Anterior cingulate cortex (tissue), 58 donors: ENCODE data around the gene CSF1.
"Not testable (repeated sequence)": the region's sequence is repeated elsewhere in the genome, so short reads cannot be mapped to it uniquely, and the experiment has no call there.

Experiments
- DNase-seq, 58 donors: peaks; one replicate each; lab custom pipeline; 2025; lab: John Stamatoyannopoulos, UW

CSF1 gene

DNA sequence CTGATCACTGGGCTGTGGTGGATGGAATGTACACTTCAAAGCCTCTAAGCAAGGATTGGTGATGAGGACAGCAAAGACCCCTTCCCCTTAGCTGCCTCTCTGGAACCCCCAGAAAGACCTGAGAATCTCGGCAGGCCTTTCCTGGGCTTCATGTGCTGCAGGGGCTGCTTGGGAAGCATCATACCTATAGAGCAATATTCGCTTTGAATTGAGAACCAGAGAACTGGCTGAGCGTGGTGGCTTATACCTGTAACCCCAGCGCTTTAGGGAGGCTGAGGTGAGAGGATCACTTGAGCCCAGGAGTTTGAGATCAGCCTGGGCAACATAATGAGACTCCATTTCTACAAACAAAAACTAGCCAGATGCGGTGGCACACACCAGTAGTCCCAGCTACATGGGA is 22.0 kb downstream of the CSF1 start:
- no peak for DNase-seq

DNA sequence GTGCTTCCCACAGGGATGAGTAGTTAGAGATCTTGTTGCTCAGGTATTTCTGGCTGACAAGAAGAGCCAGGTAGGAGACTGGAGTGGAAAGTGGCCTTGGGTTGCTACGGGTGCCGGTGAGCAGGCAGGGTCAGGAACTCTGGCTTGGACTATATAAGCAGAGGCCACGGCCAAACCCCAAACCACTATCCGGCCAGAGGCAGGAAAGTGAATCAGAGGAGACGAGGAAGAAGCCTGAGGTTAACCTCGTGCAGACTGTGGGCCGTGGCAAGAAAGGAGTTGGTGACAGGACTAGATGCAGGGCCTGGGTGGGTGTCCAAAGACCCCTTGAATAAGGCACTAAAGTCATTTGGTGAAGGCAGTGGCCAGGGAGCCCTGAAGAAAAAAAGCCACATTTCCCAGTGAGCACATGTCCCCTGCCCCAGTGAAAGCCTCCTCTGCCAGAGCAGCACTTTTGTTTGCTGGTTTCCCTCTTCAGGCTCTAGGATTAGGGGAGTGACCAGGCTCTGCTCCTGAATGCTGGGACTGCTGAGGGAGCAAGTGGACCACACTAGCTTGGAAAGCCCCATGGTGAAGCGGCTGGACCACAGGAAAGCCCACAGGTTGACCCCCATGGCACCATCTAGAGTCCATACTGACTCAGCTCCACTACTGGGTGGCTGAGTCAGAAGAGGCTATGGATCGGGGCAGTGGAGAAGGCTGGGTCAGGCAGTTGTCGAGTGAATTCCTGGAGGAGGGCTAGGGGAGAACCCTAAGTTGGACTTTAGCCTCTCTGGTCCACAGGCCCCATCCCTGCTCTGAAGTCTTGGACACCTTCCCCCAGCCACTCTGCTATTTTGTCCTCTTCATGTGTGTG is 23.4 kb downstream of the CSF1 start:
- DNase-seq: no peak

DNA sequence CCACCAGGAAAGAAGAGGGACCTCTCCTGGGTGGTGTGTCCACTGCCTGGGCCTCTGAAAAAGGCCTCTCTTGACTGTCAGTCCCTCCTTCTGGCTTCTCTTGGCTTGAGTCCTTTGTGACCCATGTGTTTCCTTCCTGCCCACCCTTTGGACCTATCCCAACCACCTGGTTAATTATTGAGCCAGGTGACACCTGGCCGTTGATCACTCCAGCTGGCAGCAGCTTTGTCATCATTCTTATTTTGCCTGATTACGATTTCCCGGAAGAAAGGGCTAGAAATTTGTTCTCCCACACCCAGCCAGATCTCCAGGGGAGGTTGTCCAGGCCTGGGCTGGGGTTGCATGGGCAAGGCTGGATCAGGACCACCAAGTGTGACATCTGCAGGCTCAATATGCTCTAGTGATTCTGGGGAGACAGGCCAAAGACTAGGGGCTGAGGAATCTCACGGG is 24.8 kb downstream of the CSF1 start:
- DNase-seq: no peak

DNA sequence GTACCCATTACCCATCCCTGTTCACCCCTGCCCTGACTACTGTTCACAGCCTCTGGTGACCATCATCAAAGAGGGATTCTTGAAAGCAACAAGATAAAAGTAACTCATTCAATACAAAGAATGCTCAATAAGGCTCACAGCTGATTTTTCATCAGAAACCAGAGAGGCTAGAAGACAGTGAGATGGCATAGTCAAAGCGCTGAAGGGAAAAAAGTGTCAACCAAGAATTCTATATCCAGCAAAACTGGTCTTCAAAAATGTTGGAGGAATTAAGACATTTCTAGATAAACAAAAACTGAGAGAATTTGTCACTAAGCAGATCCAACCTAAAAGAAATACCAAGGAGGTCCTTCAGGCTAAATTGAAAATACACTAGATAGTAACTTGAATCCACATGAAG is 27.1 kb downstream of the CSF1 start:
- no peak for DNase-seq

DNA sequence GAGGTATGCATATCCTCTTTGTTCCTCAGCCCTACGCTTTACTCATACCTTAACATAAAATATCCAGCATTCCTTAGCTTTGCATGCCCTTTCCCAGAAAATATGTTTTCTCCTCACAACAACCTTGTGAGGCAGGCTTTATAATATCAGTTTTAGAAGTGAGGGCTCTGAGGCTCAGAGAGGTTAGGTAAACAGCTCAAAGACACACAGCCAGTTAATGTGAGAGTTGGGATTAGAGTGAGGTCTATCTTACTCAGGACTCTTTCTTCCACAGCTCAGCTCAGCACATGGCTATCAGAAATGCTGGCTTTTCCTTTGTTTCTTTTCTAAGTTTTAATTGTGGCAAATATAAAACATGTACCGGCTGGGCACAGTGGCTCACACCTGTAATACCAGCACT is 27.9 kb downstream of the CSF1 start:
- no peak for DNase-seq

DNA sequence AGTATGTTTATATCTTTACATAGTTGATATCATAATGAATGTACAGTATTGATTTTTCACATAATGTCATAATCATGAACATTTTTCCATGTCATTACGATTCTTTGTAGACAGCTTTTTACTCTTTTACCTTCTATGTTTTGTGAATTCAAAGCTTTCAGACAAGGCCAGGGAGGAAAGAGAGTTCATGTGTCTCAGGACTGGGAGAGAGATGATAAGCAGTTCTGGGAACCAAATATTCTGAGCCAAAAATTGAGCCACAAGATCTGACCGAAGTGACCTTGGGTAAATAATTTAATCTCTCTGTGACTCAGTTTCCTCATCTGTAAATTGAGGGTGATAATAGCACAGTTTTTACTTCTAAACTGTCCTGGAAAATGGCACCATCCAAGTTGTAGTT is 31.8 kb downstream of the CSF1 start:
- DNase-seq: no peak

DNA sequence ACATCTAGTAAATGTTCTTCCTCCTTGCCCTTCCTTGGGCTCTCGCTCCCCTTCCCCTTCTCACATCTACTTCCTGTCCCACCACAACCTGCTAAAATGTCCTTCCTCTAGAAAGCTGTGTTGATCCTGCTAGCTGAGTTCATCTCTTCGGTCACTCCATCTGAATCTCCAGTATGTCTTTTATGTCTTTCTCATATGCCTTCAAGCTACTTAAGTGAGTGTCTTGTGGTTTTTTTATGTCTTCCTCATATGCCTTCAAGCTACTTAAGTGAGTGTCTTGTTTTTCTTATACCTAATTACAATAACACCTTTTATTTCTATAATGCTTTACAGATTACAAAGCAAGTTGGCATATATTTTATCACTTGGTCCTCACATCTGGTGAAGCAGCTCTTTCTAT is 33.9 kb downstream of the CSF1 start:
- no peak for DNase-seq

DNA sequence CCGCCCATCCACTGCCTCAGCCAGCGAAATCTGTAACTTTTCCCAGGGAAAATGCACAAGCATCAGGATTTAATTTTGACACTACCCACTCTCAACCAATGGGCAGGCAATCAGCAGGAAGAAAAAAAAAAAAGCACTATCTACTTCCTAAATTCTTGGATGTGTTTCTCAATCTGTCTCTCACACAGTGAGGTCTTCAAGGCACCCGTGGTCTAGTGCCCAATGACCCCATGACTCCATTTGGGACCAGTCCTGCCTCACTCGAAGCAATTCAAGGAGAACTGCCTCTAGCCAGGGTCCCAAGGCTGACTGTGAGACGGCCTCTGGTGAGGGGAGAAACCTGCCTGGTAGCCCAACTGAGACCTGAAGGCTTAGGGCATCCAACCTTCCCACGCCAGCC is 35.9 kb downstream of the CSF1 start:
- no peak for DNase-seq

DNA sequence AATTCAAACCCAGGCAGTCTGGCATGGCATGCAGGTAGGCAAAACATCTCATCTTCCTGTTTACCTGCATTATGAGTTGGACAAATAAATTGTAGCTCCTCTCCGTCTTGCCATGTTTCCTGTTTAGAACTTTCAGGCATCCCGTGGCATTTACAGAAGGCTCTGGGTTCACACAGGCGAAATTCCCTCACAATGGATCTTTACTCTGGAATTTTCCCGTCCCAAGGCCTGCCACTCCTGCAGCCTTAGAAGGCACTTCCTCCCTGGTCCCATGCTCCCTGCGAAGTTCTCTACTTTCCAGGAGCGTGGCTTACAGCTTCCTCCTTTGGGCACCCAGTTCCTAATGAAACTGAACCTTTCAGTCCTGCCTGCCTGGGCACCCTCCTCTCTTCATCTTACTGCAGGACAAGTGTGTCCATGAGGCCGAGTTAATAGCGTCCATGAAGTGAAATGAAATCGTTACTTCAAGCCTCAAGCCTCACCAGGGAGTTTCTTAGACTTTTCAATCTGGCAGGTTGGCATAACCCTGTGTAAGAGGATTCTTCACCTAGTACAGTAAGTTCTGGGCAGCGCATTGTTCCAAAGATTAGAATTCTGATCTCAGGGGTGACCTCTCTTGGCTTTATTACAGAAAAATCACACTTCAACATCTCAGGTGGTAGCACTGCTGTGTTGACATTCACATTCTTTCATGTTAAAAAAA is 37.1 kb downstream of the CSF1 start:
- DNase-seq: no peak

DNA sequence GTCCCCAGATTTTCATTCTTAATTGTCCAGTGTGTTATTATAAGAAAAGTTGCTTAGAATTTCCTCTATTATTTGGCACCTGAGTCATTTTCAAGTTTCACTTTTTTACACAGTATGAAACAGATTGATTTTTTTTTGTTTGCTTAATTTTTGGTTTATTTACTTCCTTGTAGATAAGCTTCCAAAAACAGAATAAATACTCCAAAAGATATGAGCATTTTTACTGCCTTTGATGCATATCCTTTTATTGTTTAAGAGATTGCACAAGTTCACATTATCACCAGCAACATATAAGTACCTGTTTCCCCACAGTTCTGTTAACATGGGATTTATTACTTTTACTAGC is 37.6 kb downstream of the CSF1 start:
- DNase-seq: no peak

DNA sequence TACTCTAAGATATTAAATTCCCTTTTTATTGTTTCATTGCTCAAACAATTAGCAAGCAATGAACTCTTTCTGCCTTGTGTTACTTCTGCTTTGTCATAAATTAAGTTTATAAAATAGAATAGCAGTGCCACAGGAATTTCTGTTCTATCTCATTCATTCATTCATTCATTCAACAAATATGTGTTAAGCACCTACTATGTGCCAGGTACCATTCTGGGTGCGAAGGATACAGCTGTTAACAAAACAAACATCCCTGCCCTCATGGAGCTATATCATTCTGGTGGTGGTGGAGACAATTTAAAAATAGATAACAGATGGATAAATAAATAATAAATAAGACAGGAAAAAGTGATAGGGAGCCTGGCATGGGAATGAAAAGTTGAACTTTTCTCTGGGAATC is 39.4 kb downstream of the CSF1 start:
- no peak for DNase-seq

DNA sequence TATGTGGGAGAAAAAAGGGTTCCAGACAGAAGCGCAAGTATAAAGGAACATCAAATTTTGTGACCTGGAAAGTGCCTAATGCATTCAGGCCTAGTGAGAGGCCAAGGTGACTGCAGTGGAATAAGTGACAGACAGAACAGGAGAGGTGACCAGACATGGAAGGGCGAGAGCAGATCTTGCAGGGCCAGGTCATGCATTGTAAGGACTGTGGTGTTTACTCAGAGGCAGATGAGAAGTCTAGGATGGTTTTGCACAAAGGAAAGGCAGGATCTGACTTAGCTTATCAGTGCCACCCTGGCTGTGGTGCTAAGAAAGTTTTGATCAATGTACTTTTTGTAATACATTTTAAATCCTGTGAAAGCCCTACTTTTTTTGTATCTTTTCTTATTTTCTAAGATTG is 39.9 kb downstream of the CSF1 start:
- no peak for DNase-seq

DNA sequence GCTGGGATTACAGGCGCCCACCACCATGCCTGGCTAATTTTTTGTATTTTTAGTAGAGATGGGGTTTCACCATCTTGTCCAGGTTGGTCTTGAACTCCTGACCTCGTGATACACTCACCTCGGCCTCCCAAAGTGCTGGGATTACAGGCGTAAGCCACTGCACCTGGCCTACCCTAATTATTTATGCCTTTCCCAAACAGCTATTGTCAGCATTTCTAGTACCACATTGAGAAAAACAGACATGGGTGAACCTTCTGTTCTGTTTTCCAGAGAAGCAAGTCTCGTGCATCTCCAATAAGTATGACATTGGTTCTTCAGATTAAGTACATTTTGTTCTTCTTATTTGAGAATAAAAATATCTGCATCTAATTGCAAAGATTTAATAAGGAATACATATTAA is 40.9 kb downstream of the CSF1 start:
- DNase-seq: not testable (repeated sequence)

DNA sequence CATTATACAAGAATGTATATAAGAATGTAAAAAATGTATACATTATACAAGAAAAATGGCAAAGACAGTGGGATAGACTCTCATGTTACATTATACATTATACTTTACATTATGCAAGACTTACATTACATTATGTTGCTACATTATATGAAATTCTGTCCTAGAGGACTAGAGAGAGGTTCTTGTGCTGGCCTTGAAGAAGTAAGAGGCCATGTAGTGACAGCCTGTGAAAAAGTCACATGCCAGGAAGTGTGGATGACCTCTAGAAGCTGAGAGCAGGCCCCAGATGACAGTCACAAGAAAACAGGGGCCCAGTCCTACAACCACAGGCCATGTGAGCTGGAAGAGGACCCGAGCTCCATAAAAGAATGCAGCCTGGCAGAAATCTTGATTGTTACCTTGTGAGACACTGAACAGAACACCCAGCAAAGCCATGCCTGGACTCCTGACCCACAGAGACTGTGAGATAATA is 43.4 kb downstream of the CSF1 start:
- no peak for DNase-seq

DNA sequence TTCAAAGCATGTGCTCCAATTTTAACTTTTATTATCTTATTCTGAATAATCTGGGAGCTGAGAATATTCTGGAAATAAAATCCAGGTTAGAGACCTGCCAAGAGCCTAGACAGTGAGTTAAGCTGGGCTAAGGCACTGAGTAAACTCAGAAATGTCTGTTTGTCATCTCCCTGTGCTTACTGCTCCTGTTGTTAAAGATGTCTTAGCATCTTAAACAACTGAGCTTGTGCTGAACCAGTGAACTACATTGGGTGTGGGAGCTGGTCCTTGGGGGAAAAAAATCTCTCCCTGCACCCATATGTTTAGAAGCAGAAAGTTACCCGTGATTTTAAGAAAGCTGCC is 49.0 kb downstream of the CSF1 start:
- DNase-seq: no peak

DNA sequence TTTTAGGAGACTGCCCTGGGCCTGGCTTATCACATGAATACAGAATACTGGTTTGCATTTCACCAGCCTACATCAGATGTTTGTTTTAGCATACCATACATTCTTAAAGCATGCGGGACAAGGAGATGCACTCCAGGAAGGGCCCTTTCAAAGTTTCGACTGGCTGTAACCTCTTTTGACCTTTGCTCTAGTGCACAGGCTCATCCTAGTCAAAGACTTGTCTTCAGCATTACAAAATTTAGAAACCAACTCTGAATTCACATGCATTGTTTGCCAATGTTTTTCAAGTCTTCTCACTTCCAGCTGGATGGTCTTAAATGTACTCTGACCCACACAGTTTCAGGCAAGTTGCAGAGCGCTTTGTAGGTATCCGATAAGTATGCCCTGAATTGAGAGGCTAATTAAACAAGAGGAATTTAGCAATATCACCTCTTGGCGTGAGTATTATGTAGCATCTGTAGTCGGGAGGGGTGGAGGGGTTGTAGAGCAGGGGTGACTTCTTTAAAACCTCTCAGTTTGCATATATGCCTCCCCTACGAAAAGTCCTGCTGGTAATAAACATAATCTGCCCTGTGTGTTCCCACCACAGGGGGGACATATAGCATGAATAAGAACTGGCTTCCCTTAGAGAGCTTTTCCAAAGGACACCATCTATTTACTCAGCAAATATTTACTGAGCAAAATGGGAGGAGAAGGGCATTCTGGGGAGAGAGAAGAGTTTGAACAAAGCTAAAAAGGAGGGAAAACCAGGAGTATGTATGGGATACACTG is 49.5 kb downstream of the CSF1 start:
- no peak for DNase-seq

DNA sequence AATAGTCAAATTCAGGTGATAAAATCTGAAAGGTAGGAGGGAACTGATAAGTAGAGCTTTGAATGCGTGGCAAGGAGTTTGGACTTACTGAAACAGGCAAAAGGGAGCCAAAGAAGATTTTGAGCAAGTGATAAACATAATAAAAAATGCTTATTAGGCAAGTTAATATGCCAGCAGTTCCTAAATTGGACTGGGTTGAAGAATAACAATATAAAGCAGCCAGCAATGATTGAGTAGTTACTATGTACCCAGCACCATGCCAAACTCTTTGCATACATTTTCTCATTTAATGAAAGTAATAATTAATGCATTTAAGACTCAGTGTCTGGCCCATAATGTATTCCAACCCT is 50.1 kb downstream of the CSF1 start:
- no peak for DNase-seq

DNA sequence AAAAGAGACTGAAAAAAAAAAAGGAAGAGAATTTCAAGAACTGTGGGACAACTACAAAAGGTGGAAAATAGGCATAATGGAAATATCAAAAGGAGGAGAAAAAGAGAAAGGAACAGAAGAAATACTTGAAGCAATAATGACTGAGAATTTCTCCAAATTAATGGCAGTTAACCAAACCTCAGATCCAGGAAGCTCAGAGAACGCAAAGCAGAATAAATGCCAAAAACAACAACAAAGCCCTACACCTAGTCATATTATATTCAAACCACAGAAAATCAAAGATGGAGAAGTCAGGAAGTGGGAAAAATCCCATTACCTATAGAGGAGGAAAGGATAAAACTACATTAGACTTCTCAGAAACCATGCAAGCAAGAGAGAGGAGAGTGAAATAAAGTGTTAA is 53.2 kb downstream of the CSF1 start:
- DNase-seq: no peak

DNA sequence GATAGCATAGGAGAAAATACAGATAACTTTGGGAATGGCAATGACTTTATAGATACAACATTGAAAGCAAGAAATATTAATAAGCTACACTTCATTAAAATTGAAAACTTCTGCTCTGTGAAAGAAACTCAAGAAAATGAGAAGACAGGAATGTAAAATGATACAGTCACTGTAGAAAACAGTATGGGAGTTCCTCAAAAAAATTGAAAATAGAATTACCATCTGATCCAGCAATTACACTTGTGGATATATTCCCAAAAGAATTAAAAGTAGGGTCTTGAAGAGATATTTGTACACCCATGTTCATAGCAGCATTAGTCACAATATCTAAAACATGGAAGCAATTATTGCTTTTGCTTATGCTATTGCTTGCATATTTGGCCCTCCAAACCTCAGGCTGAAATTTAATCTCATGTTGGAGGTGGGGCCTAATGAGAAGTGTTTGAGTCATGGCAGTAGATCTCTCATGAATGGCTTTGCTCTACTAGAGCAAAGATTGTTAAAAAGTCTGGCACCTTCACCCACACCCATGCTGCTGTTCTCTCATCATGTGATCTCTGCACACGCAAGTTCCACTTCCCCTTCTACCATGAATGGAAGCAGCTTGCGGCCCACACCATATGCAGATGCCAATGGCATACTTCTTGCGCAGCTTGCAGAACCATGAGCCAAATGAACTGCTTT is 58.6 kb downstream of the CSF1 start:
- DNase-seq: no peak

DNA sequence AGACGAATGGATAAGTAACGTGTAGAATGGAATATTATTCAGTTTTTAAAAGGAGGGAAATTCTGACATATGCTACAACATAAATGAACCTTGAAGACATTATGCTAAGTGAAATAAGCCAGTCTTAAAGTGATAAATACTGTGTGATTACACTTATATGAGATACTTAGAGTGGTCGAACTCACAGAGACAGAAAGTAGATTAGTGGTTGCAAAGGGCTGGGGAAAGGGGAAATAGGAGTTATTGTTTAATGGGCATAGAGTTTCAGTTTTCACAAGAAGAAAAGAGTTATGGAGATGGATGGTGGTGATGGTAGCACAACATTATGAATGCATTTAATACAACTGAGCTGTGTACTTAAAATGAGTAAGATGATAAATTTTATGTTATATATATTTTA is 59.3 kb downstream of the CSF1 start:
- DNase-seq: no peak

DNA sequence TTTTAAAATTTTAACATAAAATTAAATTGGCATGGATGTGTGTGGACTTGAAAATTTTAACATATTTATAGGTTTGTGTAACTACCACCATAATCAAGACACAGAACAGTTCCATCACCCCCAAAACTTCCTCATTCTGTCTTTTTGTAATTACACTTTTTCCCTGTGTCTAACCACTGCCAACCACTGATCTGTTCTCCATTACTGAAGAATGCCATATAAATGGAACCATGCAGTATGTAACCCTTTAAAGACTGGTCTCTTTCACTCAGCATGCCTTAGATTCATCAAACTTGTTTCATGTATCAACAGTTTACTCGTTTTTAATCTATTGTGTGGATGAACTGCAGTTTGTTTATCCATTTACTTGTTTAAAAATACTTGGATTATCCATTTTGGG is 60.9 kb downstream of the CSF1 start:
- DNase-seq: no peak
